ENCODE data around the gene RNH1. TPM values are rescaled to one million over a fixed set of nuclear protein-coding genes. Genes with fewer than 3 reads are reported as not detected.

The RNH1 gene
- total and polyA plus RNA-seq, 2 donors (not counting 1 experiment from before 2014, with no cell fraction given), result 102 to 561 TPM

DNA sequence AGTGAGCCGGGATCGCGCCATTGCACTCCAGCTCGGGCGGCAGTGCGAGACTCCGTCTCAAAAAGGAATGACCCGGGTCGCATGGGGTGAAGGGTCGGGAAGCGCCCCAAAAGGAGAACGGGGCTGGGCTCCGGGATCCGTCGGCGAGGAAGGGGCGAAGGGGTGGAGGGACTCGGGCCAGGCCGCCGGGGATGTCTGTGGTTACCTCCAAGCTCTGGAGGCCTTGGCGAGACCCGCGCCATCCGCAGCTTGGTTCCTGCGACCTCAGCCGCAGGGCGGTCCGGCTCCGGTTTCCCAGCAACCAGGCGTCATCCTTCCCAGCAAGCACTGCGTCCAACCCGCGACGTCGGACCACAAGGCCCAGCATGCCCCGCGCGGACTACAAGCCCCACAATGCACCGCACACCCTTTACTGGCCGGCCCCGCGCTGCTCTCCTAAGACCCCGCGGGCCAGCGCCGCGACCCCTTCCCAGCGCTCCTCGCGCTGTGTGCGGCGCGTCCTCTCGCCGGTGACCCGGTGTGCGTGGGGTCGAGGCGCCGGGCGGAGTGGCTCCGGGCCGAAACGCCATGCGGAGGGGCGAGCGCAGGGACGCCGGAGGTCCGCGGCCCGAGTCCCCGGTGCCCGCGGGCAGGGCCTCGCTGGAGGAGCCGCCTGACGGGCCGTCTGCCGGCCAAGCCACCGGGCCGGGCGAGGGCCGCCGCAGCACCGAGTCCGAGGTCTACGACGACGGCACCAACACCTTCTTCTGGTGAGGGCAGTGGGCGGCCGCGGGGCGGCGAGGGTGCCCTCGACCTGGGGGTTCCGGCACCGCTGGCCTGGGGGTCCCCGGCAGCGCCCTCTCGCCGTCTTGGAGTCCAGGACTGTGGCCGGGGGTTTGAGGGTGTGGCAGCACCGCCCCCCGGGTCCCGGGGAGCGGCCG lies 56.9 kb downstream of the RNH1 start, which contains the start of gene PTDSS2:
Gene PTDSS2 (plus strand): TSS at position 391 of the 920 bp plus-strand sequence. CDS start 177 bp downstream, at position 568.
- H3K79me2 ChIP-seq (ENCODE audit: control insufficient read depth, insufficient read depth, low read length), result peaks cover 38% of the 10 kb centered on the region
- H3K27ac ChIP-seq (ENCODE audit: insufficient read depth, low read length), result peak within 1 kb of the TSS; percentile 90
- H3K4me2 ChIP-seq (ENCODE audit: extremely low read depth, insufficient read depth, low read length), result peak within 1 kb of the TSS; percentile 97
- H3K36me3 ChIP-seq (ENCODE audit: control insufficient read depth, insufficient read depth, low read length), result peaks cover 14% of the 10 kb centered on the region
- peak within 1 kb of the TSS; percentile 83 for H3K9ac ChIP-seq (ENCODE audit: insufficient read depth, low read length)
- no peaks in the 10 kb centered on the region for H3K27me3 ChIP-seq (ENCODE audit: control insufficient read depth, insufficient read depth, low read length)
- H3K4me3 ChIP-seq (replicated peaks in 1 of 4; ENCODE audit: control extremely low read depth in 1 of 4, insufficient read depth in 1 of 4, low read depth in 3 of 4, low read length in 4 of 4), result peak within 1 kb of the TSS; percentile 78 to 90 (median 86)
- H3K9me3 ChIP-seq (ENCODE audit: control insufficient read depth, insufficient read depth, low read depth, low read length), result no peaks in the 10 kb centered on the region
- no peaks in the 10 kb centered on the region for H4K20me1 ChIP-seq (ENCODE audit: control insufficient read depth, extremely low read depth, insufficient read depth, low read length)
- H2AFZ ChIP-seq (ENCODE audit: low read length), result peak within 1 kb of the TSS; percentile 59
- H3K4me1 ChIP-seq (ENCODE audit: control insufficient read depth, extremely low read depth, insufficient read depth, low read length), result peaks cover 2% of the 10 kb centered on the region
- TF ChIP-seq, protein P1, sequence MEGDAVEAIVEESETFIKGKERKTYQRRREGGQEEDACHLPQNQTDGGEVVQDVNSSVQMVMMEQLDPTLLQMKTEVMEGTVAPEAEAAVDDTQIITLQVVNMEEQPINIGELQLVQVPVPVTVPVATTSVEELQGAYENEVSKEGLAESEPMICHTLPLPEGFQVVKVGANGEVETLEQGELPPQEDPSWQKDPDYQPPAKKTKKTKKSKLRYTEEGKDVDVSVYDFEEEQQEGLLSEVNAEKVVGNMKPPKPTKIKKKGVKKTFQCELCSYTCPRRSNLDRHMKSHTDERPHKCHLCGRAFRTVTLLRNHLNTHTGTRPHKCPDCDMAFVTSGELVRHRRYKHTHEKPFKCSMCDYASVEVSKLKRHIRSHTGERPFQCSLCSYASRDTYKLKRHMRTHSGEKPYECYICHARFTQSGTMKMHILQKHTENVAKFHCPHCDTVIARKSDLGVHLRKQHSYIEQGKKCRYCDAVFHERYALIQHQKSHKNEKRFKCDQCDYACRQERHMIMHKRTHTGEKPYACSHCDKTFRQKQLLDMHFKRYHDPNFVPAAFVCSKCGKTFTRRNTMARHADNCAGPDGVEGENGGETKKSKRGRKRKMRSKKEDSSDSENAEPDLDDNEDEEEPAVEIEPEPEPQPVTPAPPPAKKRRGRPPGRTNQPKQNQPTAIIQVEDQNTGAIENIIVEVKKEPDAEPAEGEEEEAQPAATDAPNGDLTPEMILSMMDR (conservative IDR thresholded peaks at IDR 0.05 in 1 of 2, IDR thresholded peaks at IDR 0.05 in 1 of 2; ENCODE audit: low read depth in 1 of 2, low read length in 2 of 2), result no peak
- no peak for TF ChIP-seq EZH2 (IDR thresholded peaks at IDR 0.05; ENCODE audit: low read length, missing control alignments)
- DNase-seq (ENCODE audit: low read depth in 2 of 2), result peak; percentile 95 to 96

DNA sequence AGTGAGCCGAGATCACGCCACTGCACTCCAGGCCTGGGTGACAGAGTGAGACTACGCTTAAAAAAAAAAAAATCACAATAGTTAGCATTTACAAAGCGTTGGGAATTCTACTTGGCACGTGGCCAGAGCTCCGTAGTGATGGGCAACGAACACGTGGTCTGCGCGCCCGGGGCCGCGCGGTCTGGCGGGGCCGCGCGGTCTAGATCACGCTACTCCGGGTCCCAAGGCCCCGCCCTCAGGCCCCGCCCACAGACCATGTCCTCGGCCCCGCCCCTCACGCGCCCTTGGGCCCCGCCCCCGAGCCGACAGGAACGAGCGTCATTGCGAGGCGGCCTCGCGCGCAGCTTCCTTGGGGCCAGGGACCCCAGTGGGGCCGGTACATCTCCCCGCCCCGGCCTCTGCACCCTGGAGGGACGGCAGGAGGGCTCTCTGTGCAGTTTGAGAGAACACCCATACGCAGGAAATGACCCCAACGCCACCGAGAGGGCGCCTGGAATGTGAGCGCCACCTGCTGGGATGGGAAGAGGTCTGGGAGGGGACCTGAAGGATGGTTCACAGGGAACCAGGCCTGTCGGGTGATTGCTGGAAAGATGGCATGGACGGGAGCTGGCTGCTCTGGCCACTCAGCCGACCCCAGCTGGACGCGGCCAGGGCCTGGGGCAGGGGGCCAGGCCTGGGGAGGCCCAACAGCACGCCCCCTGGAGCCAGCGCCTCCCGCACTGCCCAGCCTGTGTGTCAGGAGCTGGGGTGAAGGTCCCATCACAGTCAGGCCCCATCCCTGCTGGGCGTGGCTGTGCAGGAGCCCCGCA lies 58.9 kb downstream of the RNH1 start:
- Histone ChIP-seq H3K9ac (ENCODE audit: insufficient read depth, low read length) (peak overlapping the region; percentile 79), H2AFZ (ENCODE audit: low read length) (peak overlapping the region; percentile 79), H3K4me2 (ENCODE audit: extremely low read depth, insufficient read depth, low read length) (peak overlapping the region; percentile 87), H3K27me3 (ENCODE audit: control insufficient read depth, insufficient read depth, low read length) (no peaks in the 10 kb centered on the region), H3K36me3 (ENCODE audit: control insufficient read depth, insufficient read depth, low read length) (peaks cover 4% of the 10 kb centered on the region), H3K4me3 (replicated peaks in 1 of 4; ENCODE audit: control extremely low read depth in 1 of 4, insufficient read depth in 1 of 4, low read depth in 3 of 4, low read length in 4 of 4) (peak overlapping the region; percentile 63 to 89 (median 66)), H3K79me2 (ENCODE audit: control insufficient read depth, insufficient read depth, low read length) (peaks cover 24% of the 10 kb centered on the region), H4K20me1 (ENCODE audit: control insufficient read depth, extremely low read depth, insufficient read depth, low read length) (no peaks in the 10 kb centered on the region), H3K4me1 (ENCODE audit: control insufficient read depth, extremely low read depth, insufficient read depth, low read length) (peaks cover 4% of the 10 kb centered on the region), H3K27ac (ENCODE audit: insufficient read depth, low read length) (peak overlapping the region; percentile 92), H3K9me3 (ENCODE audit: control insufficient read depth, insufficient read depth, low read depth, low read length) (no peaks in the 10 kb centered on the region)
- peak; percentile 81 to 92 for DNase-seq (ENCODE audit: low read depth in 2 of 2)
- no peak for TF ChIP-seq EZH2 (IDR thresholded peaks at IDR 0.05; ENCODE audit: low read length, missing control alignments)
- TF ChIP-seq, protein P1 (conservative IDR thresholded peaks at IDR 0.05 in 1 of 2, IDR thresholded peaks at IDR 0.05 in 1 of 2; ENCODE audit: low read depth in 1 of 2, low read length in 2 of 2), result peak; percentile 79 to 82

DNA sequence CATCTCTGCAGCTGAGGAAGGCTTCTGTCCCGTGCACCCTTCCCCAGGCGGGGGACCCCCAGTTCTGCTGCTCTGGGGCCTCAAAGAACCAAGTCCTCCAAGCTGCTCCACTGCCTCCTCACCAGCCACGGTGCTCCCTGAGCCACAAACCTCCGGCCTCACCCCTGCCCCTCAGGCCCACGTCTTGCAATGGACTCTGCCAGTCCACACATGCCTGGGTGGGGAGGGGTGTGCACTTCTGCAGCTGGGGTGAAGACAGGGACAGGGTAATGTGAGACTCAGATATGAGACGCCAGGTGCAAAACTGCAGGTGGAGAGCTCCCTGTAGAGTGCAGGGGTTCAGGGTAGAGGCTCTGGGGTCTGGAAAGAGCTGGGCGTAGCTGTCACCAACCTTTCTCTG lies 60.2 kb downstream of the RNH1 start:
- Histone ChIP-seq H3K79me2 (ENCODE audit: control insufficient read depth, insufficient read depth, low read length) (peaks cover 19% of the 10 kb centered on the region), H3K4me3 (replicated peaks in 1 of 4; ENCODE audit: control extremely low read depth in 1 of 4, insufficient read depth in 1 of 4, low read depth in 3 of 4, low read length in 4 of 4) (no peak overlapping the region), H3K9ac (ENCODE audit: insufficient read depth, low read length) (no peak overlapping the region), H3K27me3 (ENCODE audit: control insufficient read depth, insufficient read depth, low read length) (no peaks in the 10 kb centered on the region), H3K4me1 (ENCODE audit: control insufficient read depth, extremely low read depth, insufficient read depth, low read length) (peaks cover 4% of the 10 kb centered on the region), H2AFZ (ENCODE audit: low read length) (no peak overlapping the region), H3K9me3 (ENCODE audit: control insufficient read depth, insufficient read depth, low read depth, low read length) (no peaks in the 10 kb centered on the region), H3K27ac (ENCODE audit: insufficient read depth, low read length) (no peak overlapping the region), H4K20me1 (ENCODE audit: control insufficient read depth, extremely low read depth, insufficient read depth, low read length) (no peaks in the 10 kb centered on the region), H3K4me2 (ENCODE audit: extremely low read depth, insufficient read depth, low read length) (no peak overlapping the region), H3K36me3 (ENCODE audit: control insufficient read depth, insufficient read depth, low read length) (no peaks in the 10 kb centered on the region)
- no peak for TF ChIP-seq EZH2 (IDR thresholded peaks at IDR 0.05; ENCODE audit: low read length, missing control alignments)
- TF ChIP-seq, protein P1 (conservative IDR thresholded peaks at IDR 0.05 in 1 of 2, IDR thresholded peaks at IDR 0.05 in 1 of 2; ENCODE audit: low read depth in 1 of 2, low read length in 2 of 2), result no peak
- no peak for DNase-seq (ENCODE audit: low read depth in 2 of 2)
